SW480 (cell line): ENCODE results near the gene EPS8L1.
"Not testable (repeated sequence)": the region's sequence is repeated elsewhere in the genome, so short reads cannot be mapped to it uniquely, and the experiment has no call there.

Source experiments
- DNase-seq: peaks from one replicate; pipeline ENCODE4 v3.0.0-alpha.2; 2016; ENCODE audit warnings: low spot score

EPS8L1 gene

GRCh38 chr19:55094456-55095259, 19.0 kb downstream of the EPS8L1 start:
- DNase-seq, result no peak

DNA sequence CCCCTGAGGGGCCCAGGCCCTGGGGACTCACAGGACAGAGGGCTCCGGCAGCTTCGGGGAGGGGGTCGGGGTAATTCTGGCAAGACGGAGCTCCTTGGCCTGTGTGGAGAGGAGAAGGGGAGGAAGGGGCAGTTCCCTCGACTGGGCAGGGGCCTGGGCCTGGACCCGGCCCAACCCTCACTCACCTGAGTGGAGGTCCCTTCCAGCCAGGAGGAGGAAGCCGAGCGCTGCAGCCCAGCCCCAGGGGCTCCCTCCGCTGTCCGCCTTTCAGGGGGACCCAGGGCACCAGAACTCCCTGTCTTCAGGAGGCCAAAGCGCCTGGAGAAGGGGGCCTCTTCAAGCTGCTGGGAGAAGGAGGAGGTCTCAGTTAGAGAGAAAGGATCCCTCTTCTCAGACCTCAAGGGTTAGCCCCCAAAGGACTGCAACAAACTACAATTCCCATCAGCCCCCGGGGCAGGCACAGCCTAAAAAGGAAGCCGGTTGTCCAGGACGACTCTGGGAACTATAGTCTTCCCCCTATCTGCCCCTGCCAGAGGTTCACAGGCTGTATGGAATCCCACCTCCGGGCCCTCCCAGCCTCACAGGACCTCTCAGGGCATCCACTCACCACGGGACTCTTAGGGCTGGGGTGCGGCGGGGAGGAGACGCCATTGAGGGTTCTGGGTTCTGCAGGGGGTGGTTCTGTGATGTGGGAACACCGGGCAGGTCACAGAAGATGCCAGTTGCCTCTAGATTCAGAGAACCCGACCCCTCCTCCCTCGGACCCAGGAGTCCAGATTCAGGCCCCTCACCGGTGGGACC, 19.8 kb downstream of the EPS8L1 start:
- DNase-seq, result no peak

GRCh38 chr19:55096061-55096701, 20.5 kb downstream of the EPS8L1 start:
- DNase-seq, result no peak

DNA sequence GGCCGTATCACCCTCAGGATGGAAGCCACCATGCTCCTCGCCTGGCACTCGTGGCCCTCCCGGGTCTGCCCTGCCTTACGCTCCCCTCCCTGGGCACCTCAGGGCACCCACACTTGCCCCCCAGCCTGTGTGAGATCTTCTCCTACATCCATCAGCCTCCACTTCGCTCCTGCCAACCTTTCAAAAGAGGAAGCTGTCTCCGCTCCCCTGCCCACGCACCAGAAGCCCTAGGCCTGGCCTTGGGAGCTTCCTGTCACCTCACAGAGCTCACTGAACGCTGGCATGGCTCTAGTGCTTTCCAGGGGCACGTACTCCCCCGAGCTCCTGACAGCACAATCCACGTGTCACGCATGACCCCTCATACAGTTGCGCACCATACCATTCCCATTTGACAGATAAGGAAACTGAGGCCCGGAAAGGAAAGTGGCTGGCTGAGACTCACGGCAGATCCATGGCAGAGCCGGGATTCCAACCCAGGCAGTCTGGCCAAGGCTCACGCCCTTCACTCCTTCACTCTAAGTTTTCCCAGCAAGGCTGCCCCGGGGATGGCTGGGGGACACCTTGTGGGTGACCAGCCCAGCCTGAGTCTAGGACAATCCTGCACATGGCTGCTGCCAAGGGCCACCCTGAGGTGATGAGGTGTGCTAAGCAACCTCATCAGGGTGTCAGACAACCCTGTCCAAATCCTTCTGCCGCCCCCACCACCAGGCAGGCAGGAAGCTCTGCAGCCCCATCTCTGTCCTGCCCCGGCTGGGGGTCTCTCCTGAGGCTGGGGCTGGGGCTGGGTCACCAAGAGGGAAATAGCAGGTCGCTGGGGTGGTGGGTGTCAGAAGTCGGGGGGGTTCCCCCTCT, 22.4 kb downstream of the EPS8L1 start:
- DNase-seq, result no peak

DNA sequence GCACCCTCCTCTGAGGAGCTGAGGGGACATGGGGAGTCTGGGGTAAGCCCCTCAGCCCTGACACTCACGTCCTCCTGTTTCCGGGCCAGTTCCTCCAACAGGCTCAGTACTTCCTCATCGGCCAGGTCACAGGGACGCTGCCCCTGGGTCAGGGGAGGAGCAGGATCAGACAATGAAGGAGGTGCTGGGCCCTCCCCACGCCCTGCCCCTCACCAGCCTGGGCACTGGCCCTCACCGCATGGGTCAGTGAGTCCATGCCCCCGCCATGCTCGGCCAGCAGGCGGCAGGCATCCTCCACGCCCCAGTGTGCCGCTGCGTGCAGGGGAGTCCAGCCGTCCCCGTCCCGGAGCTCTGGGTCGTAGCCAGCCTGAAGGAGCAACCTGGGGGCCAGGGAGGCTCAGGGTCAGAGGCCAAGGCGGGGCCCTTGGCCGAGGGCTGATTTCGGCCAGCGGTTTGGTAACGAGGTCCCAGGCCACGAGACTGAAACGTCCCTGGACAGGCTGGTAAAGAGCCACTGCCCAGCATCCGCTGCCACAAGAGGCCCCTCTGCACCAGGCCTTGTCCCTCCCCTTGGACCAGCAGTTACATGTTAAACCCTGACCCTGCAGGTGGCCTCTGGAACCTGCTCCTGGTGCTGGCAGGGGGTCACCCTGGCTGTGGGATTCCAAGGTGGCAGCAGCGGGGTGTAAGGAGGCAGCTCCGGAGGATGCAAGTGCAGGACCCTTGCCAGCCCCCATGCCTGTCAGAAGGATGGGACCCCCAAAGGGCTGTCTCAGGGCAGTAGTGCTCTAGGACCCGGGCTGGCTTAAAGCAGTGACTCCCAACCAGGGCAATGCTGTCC, 23.3 kb downstream of the EPS8L1 start:
- DNase-seq, result no peak

GRCh38 chr19:55099557-55100506, 24.2 kb downstream of the EPS8L1 start:
- DNase-seq, result no peak

DNA sequence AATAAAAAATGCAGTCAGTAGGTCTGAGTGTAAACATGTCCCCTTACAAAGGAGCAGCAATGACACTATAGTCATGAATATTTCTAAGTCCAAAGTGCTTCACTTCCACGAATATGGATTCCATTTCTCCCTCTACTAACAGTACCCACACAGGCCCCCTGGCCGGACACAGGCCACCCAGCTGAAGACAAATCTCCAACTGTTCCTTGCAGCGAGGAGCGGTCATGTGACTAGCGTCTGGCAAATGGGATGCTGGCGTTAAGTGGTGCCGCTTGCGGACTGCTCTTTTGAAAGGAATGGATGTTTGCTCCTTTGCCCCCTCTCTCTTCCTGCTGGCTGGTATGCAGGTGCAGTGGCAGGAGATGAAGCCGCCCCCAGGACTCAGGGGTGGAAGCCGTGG, 25.6 kb downstream of the EPS8L1 start:
- DNase-seq, result no peak

- no peak for DNase-seq
Measured at GRCh38 chr19:55103190-55103589, 27.5 kb downstream of the EPS8L1 start.

DNA sequence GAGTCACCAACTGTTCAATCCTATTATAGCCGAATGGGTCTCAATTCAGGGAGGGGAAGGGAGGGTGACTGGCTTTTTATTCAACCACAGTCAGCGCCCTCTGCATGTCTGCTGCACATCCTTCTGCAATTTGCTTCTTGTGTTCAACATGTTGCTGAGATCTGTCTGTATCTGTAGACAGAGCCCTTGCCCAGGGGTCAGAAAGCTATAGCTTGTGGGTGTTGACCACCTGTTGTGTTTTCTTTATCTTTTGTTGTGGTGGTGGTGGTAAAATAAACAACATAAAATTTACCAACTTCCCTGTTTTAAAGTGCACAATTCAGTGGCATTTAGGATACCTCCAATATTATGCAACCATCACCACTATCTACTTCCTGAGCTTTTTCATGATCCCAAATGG, 29.6 kb downstream of the EPS8L1 start:
- no peak for DNase-seq

DNA sequence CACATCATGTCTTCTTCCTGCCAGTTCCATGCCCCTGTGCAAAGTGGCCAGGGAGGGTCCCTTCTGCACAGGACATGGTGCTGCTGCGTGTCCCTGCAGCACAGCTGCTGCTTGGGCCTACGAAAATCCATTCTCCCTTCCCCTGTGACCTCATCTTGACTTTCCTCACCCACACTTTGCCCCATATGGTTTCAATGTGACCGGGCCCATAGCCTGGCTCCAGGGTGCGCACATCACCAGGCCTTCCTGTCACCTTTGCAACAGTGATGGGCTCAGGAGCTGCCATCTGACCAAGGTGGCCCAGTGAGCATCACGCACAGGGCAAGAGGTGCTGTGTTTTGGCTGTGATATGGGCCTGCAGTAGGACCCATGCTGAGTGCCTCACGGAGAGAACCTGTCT, 30.9 kb downstream of the EPS8L1 start:
- DNase-seq, result no peak

DNA sequence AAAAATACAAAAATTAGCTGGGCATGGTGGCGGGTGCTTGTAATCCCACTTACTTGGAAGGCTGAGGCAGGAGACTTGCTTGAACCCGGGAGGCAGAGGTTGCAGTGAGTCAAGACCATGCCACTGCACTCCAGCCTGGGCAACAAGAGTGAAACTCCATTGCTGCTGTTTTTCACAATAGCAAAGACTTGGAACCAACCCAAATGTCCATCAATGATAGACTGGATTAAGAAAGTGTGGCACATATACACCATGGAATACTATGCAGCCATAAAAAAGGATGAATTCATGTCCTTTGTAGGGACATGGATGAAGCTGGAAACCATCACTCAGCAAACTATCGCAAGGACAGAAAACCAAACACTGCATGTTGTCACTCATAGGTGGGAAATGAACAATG, 31.6 kb downstream of the EPS8L1 start:
- not testable (repeated sequence) for DNase-seq

DNA sequence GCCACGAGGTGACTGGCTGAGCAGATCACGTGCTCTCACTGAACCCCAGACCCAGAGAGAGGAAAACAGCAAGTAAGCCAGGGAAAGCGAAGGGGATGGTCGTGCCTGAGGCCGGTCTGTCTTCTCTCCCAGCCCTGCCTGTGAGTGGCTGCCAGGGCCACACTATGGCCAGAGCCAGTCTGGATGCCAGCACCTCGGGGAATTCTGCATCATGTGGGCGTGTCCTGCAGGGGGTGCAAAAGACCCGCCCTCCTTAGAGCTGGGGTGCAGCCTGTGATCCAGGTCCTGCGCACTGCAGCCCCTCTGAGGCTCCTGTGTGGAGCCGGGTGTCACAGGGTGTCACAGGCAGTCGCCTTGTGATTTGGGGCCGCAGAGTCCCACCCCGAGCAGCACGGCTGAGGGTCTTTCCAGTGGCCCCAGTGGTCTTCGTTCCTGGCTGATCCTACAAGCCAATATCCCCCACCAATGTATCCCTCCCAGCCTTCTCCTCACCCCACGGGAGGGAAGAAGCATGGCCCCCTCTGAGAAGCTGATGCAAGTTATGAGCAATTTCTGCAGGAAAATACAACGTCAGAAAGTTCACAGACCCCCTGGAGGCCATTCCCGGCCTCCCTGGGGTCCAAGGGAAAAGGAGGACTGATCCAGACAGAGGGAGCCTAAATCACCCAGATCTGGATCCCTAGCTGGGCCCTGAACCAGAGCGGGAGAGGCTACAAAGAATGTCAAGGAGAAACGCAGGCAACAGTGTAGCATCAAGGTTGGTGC, 34.0 kb downstream of the EPS8L1 start:
- no peak for DNase-seq

- no peak for DNase-seq
Measured at GRCh38 chr19:55111238-55111831, 35.7 kb downstream of the EPS8L1 start.

- no peak for DNase-seq
Measured at GRCh38 chr19:55112246-55112776, 36.6 kb downstream of the EPS8L1 start.

GRCh38 chr19:55112777-55113569, 37.3 kb downstream of the EPS8L1 start:
- DNase-seq, result no peak

DNA sequence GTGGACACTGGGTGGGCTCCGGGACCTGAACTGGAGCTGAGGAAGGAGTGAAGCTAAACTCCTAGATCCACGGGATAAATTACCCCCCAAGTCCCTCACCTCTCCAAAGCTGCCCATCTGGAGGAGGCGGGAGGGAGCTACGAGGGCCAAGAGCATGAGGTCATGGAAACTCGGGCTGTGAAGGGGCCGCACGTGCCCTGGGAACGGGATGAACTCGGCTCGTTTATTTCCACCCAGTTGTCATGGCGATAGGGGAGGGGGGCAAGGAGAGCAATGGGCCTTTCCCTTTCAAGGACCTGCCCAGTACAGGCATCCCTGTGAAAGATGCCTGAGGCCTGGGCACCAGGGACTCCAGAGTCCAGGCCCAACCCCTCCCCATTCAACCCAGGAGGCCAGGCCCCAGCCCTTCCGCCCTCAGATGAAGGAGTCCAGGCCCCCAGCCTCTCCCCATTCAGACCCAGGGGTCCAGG, 37.9 kb downstream of the EPS8L1 start:
- DNase-seq, result no peak

DNA sequence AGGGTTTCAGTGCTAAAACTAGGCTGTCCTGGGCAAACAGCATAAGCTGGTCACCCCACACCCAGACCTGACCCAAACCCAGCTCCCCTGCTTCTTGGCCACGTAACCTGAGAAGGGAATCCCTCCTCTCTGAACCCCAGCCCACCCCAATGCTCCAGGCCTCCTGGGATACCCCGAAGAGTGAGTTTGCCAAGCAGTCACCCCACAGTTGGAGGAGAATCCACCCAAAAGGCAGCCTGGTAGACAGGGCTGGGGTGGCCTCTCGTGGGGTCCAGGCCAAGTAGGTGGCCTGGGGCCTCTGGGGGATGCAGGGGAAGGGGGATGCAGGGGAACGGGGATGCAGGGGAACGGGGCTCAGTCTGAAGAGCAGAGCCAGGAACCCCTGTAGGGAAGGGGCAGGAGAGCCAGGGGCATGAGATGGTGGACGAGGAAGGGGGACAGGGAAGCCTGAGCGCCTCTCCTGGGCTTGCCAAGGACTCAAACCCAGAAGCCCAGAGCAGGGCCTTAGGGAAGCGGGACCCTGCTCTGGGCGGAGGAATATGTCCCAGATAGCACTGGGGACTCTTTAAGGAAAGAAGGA, 39.0 kb downstream of the EPS8L1 start:
- DNase-seq, result no peak
